NCI-H446 (cell line): ENCODE results near the gene MINK1.

Source experiments
- DNase-seq, 2 experiments: peaks; one replicate each; lab custom pipeline; 2025; lab: John Stamatoyannopoulos, UW

MINK1 gene

GRCh38 chr17:4872786-4873185, 39.6 kb downstream of the MINK1 start:
- DNase-seq, result no peak

DNA sequence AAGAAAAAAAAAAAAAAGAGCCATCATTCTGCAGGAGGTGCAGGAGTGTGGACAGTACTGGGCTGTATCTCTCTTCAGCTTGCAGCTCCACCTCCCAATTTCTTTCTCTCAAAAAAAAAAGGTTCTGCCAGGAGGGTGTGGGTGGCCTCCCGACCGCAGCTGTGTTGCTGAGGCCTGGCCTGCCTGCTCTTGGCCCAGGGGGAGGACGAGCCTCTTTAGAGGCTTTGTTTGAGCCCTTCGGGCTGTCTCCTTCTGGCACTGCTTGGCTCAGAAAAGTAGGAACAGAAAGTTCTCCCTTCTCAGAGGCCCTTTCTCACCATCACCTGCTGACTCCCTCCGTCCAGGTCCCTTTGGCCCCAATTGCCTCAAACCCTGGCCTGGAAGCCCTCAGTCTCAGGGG, 43.9 kb downstream of the MINK1 start:
- no peak for DNase-seq

- DNase-seq, result no peak
These were observed 46.5 kb downstream of the MINK1 start for GRCh38 chr17:4879601-4880000.

GRCh38 chr17:4880857-4881256, 47.7 kb downstream of the MINK1 start:
- no peak for DNase-seq

- no peak for DNase-seq
These were observed 48.8 kb downstream of the MINK1 start for GRCh38 chr17:4881761-4882555.

- DNase-seq, result no peak
These were observed 51.3 kb downstream of the MINK1 start for GRCh38 chr17:4884489-4884888.

DNA sequence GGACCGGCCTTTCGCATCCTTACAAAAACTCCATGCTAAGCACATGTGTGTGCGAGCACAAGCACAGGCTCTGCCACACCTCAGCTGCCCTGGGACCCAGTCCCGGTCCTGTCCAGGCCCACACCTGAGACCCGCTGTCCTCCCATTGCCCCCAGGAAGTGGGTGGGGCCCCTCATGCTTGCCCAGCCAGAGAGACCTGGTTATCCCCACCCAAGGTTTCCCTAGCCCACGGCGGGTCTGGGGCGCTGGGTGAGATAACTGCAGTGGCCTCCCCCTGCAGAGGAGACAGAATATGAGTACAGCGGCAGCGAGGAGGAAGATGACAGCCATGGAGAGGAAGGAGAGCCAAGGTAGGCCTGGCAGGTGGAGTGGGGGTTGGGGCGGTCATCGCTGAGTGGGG, 53.7 kb downstream of the MINK1 start:
- DNase-seq, result no peak

DNA sequence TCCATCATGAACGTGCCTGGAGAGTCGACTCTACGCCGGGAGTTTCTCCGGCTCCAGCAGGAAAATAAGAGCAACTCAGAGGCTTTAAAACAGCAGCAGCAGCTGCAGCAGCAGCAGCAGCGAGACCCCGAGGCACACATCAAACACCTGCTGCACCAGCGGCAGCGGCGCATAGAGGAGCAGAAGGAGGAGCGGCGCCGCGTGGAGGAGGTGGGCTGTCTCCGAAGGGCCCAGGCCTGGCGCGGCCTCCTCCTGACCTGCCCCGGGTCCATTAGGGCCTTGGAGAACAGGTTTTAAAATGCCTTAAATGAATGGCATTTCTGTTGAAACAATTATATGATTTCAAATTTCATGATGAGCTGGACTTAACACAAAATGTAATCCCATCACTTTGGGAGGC, 54.4 kb downstream of the MINK1 start:
- DNase-seq, result no peak

DNA sequence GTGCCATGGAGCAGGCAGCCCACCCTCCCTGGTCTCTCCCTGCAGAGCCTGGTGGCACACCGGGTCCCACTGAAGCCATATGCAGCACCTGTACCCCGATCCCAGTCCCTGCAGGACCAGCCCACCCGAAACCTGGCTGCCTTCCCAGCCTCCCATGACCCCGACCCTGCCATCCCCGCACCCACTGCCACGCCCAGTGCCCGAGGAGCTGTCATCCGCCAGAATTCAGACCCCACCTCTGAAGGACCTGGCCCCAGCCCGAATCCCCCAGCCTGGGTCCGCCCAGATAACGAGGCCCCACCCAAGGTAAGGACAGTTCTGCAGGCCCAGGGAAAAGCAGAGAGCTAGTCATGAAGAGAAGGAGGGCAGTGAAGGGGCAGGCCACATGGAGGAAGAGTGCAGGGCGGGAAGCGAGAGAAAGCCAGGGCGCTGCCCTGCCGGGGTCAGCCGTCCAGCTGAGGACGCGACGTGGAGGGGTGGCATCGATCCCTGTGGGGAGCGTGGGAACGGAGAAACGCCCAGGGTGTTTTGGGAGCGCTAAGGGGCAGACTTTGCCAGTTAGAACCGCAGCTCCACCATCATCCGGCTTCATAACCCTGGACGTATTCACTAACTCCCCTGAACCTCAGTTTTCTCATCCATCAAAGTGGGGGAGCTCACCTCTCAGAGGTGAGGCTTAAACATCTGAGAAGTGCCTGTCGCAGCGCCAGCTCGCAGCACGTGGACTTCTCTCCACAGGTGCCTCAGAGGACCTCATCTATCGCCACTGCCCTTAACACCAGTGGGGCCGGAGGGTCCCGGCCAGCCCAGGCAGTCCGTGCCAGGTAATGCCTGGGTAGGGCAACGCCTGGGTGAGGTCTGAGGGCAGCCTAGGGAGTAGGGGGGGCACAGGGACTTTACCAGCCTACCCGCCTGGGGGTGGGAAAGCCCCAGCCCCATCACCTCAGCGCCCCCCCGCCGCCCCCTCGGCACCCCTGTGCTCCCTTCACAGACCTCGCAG, 58.6 kb downstream of the MINK1 start:
- DNase-seq, result no peak

GRCh38 chr17:4892499-4893221, 59.5 kb downstream of the MINK1 start:
- no peak for DNase-seq

DNA sequence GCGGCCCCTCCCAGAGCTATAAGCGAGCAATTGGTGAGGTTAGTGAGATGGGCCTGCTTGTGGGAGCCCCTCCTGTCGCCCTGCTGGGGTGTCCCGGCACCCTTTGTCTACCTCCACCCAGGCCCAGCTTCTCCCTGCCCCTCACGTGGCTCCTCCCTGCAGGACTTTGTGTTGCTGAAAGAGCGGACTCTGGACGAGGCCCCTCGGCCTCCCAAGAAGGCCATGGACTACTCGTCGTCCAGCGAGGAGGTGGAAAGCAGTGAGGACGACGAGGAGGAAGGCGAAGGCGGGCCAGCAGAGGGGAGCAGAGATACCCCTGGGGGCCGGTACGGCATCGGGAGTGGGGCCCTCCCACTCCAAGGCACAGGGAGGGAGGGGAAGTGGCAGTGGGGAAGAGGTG, 60.1 kb downstream of the MINK1 start:
- DNase-seq, result no peak

GRCh38 chr17:4893721-4894560, 60.8 kb downstream of the MINK1 start:
- DNase-seq, result no peak

DNA sequence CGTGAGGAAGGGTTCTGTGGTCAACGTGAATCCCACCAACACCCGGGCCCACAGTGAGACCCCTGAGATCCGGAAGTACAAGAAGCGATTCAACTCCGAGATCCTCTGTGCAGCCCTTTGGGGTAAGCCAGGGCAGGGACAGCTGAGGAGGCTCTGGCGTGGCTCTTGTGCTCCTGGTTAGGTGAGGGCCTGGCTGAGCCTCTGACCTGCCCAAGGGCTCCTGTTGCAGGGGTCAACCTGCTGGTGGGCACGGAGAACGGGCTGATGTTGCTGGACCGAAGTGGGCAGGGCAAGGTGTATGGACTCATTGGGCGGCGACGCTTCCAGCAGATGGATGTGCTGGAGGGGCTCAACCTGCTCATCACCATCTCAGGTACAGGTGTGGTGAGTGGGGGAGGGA, 62.0 kb downstream of the MINK1 start:
- DNase-seq, result no peak

DNA sequence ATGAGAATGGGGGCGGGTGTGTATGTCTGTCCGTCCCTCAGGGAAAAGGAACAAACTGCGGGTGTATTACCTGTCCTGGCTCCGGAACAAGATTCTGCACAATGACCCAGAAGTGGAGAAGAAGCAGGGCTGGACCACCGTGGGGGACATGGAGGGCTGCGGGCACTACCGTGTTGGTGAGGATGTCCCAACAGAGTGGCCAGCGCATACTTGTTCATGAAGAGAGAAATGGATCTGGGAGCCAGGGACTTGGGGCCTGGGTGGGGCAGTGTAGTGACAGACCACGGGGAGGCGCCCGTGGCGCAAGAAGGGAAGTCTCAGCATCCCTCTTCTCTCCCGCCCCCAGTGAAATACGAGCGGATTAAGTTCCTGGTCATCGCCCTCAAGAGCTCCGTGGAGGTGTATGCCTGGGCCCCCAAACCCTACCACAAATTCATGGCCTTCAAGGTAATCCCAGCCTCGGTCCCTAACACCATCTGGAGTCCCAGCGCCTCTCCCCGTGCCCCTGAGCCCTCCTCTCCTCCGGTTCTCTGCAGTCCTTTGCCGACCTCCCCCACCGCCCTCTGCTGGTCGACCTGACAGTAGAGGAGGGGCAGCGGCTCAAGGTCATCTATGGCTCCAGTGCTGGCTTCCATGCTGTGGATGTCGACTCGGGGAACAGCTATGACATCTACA, 62.7 kb downstream of the MINK1 start:
- DNase-seq, result no peak

- no peak for DNase-seq
These were observed 63.4 kb downstream of the MINK1 start for GRCh38 chr17:4896332-4897197.

- DNase-seq, result no peak
These were observed 64.1 kb downstream of the MINK1 start for GRCh38 chr17:4897198-4897687.

- no peak for DNase-seq
These were observed 64.6 kb downstream of the MINK1 start for GRCh38 chr17:4897785-4898184.

DNA sequence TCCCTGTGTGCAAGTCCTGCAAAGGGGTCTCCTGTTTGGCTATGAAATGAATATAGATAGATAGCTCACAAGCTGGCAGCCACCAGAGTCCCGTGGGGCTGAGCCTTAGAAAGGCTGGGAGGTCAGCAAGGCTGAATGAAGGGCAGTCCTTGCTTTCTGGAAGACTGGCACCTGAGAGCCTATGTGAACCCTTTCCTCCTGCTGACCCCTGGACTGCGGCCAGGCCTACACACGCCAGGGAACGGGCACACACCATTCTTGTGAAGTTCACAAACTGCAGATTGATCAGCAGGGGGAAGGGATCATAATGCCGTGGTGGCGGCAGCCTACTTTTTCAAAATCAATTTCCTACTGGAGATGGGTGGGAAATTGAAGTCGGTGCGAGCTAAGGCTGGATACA, 65.2 kb downstream of the MINK1 start:
- DNase-seq, result no peak

GRCh38 chr17:4898927-4899326, 65.8 kb downstream of the MINK1 start:
- DNase-seq, result no peak
